ENCODE results near the gene CTCF. TPM values are rescaled to one million over a fixed set of nuclear protein-coding genes. Genes with fewer than 3 reads are reported as not detected.

The CTCF gene
- total RNA-seq, 1 experiment from 2014 or later, result 33.1 TPM

- ChIA-PET CTCF (no interaction called here), POLR2A (no interaction called here)
- BruUV-seq (replicated peaks), result no TSS peak
- TF ChIP-seq REST (IDR thresholded peaks at IDR 0.05; ENCODE audit: insufficient read depth in 1 of 2, low read depth in 2 of 2, low read length in 1 of 2) (no peak), SIN3A (IDR thresholded peaks at IDR 0.05; ENCODE audit: borderline replicate concordance, insufficient read depth, low read depth, low read length) (no peak), POLR2AphosphoS5 (IDR thresholded peaks at IDR 0.05; ENCODE audit: low read depth, low read length) (no peak), TCF7L2 (IDR thresholded peaks at IDR 0.05; ENCODE audit: low read depth, low read length) (no peak), CTCF (IDR thresholded peaks at IDR 0.05) (no peak)
- no peaks in the 10 kb centered on the region for H3K36me3 ChIP-seq (ENCODE audit: control insufficient read depth, insufficient read depth, low read length)
- no peaks in the 10 kb centered on the region for H3K9me3 ChIP-seq (ENCODE audit: control insufficient read depth, insufficient read depth, low read depth, low read length)
- H3K27ac ChIP-seq (ENCODE audit: low read length), result no peak overlapping the region
- intact Hi-C loops (cut with micrococcal nuclease; ENCODE audit: unreplicated experiment), result loop anchor here (10.0 kb wide), 1 partner anchor 102 kb away; no protein-coding TSS in a partner anchor
- in situ Hi-C loops (cut with HindIII; ENCODE audit: low pct_unique_long_range_greater_than_20kb, low sequenced_read_pairs), result no loop called here
- no peak overlapping the region for H3K4me3 ChIP-seq (ENCODE audit: low read depth in 2 of 2, low read length in 2 of 2)
- H3K4me1 ChIP-seq (ENCODE audit: control insufficient read depth, insufficient read depth, low read length), result no peaks in the 10 kb centered on the region
- H3K27me3 ChIP-seq (ENCODE audit: control insufficient read depth, insufficient read depth, low read length), result no peaks in the 10 kb centered on the region
- DNase-seq (ENCODE audit: low read depth, low spot score), result no peak
- no peak for ATAC-seq
Measured at GRCh38 chr16:67647111-67647651, 84.9 kb downstream of the CTCF start.

GRCh38 chr16:67647681-67648080, 85.4 kb downstream of the CTCF start:
- CTCF ChIA-PET, result no interaction called here
- in situ Hi-C loops (cut with HindIII; ENCODE audit: low pct_unique_long_range_greater_than_20kb, low sequenced_read_pairs) (no loop called here), intact Hi-C loops (cut with micrococcal nuclease; ENCODE audit: unreplicated experiment) (loop anchor here (10.0 kb wide), 1 partner anchor 103 kb away; no protein-coding TSS in a partner anchor)
- Histone ChIP-seq H3K36me3 (ENCODE audit: control insufficient read depth, insufficient read depth, low read length) (no peaks in the 10 kb centered on the region), H3K9me3 (ENCODE audit: control insufficient read depth, insufficient read depth, low read depth, low read length) (no peaks in the 10 kb centered on the region), H3K27ac (ENCODE audit: low read length) (no peak overlapping the region), H3K27me3 (ENCODE audit: control insufficient read depth, insufficient read depth, low read length) (no peaks in the 10 kb centered on the region), H3K4me1 (ENCODE audit: control insufficient read depth, insufficient read depth, low read length) (no peaks in the 10 kb centered on the region), H3K4me3 (ENCODE audit: low read depth in 2 of 2, low read length in 2 of 2) (no peak overlapping the region)
- no TSS peak for BruUV-seq (replicated peaks)
- TF ChIP-seq SIN3A (IDR thresholded peaks at IDR 0.05; ENCODE audit: borderline replicate concordance, insufficient read depth, low read depth, low read length), result no peak
- POLR2A ChIA-PET, result no interaction called here
- ATAC-seq, result no peak
- no peak for DNase-seq (ENCODE audit: low read depth, low spot score)

GRCh38 chr16:67648088-67648763, 85.9 kb downstream of the CTCF start:
- CTCF ChIA-PET, result interaction anchor here (0.6 kb wide), 1 partner anchor 125 kb away, joined by 9 read pairs; no protein-coding TSS in a partner anchor
- no peaks in the 10 kb centered on the region for H3K27me3 ChIP-seq (ENCODE audit: control insufficient read depth, insufficient read depth, low read length)
- no peak overlapping the region for H3K27ac ChIP-seq (ENCODE audit: low read length)
- ATAC-seq (no peak), DNase-seq (ENCODE audit: low read depth, low spot score) (no peak)
- in situ Hi-C loops (cut with HindIII; ENCODE audit: low pct_unique_long_range_greater_than_20kb, low sequenced_read_pairs) (no loop called here), intact Hi-C loops (cut with micrococcal nuclease; ENCODE audit: unreplicated experiment) (loop anchor here (10.0 kb wide), 1 partner anchor 103 kb away; no protein-coding TSS in a partner anchor)
- no peaks in the 10 kb centered on the region for H3K9me3 ChIP-seq (ENCODE audit: control insufficient read depth, insufficient read depth, low read depth, low read length)
- no peak overlapping the region for H3K4me3 ChIP-seq (ENCODE audit: low read depth in 2 of 2, low read length in 2 of 2)
- POLR2A ChIA-PET, result no interaction called here
- H3K4me1 ChIP-seq (ENCODE audit: control insufficient read depth, insufficient read depth, low read length), result no peaks in the 10 kb centered on the region
- no peak for TF ChIP-seq TCF7L2 (IDR thresholded peaks at IDR 0.05; ENCODE audit: low read depth, low read length)
- TF ChIP-seq CTCF (IDR thresholded peaks at IDR 0.05), result no peak
- no peak for TF ChIP-seq SIN3A (IDR thresholded peaks at IDR 0.05; ENCODE audit: borderline replicate concordance, insufficient read depth, low read depth, low read length)
- no peak for TF ChIP-seq POLR2AphosphoS5 (IDR thresholded peaks at IDR 0.05; ENCODE audit: low read depth, low read length)
- TF ChIP-seq REST (IDR thresholded peaks at IDR 0.05; ENCODE audit: insufficient read depth in 1 of 2, low read depth in 2 of 2, low read length in 1 of 2), result no peak
- no peaks in the 10 kb centered on the region for H3K36me3 ChIP-seq (ENCODE audit: control insufficient read depth, insufficient read depth, low read length)
- no TSS peak for BruUV-seq (replicated peaks)

Data from Panc1 (cell line).